Natural killer cell (primary cell): ENCODE data around the gene EPB41L5. TPM values are rescaled to one million over a fixed set of nuclear protein-coding genes. Genes with fewer than 3 reads are reported as not detected.

Experiments
- ATAC-seq, 3 donors: fragments of 150-1000 bp in 2 of 3; fragments of 200-7000 bp in 1 of 3; cut with Tn5 transposase; 1 replicate in 1 of 3; 2 replicates in 2 of 3; pipeline ENCODE4 v1.10.0; 2021; ENCODE audit warnings: mild to moderate bottlenecking in 2 of 3, moderate library complexity in 2 of 3
- DNase-seq, 2 donors: peaks; one replicate each; pipeline versions ENCODE4 v3.0.0 to v3.0.0-alpha.2; 2013 to 2021; ENCODE audit warnings: mixed read lengths in 1 of 2
- H3K27ac ChIP-seq: one replicate; pipeline ENCODE4 v1.5.1; 2013; ENCODE audit warnings: mild to moderate bottlenecking, low read length
- H3K27me3 ChIP-seq: one replicate; pipeline ENCODE4 v1.6.1; 2013; ENCODE audit warnings: low read length; ENCODE audit not compliant: control insufficient read depth, insufficient read depth
- H3K36me3 ChIP-seq: one replicate; pipeline ENCODE4 v1.6.1; 2013; ENCODE audit warnings: low read length; ENCODE audit not compliant: control insufficient read depth, insufficient read depth
- H3K4me1 ChIP-seq: one replicate; pipeline ENCODE4 v1.6.1; 2013; ENCODE audit warnings: low read length; ENCODE audit not compliant: control insufficient read depth, insufficient read depth
- H3K4me3 ChIP-seq: one replicate; pipeline ENCODE4 v1.5.1; 2013; ENCODE audit warnings: low read length
- H3K9me3 ChIP-seq: one replicate; pipeline ENCODE4 v1.6.1; 2013; ENCODE audit warnings: low read length; ENCODE audit not compliant: control insufficient read depth, insufficient read depth
- H3K27ac Mint-ChIP-seq, 2 donors: one replicate each; pipeline ENCODE4 v1.8.0; 2022; ENCODE audit warnings: mild to moderate bottlenecking in 2 of 2, mixed read lengths in 2 of 2, moderate library complexity in 1 of 2
- H3K27me3 Mint-ChIP-seq, 2 donors: one replicate each; pipeline ENCODE4 v1.8.0; 2022; ENCODE audit warnings: low read depth in 2 of 2, mixed read lengths in 2 of 2
- H3K36me3 Mint-ChIP-seq: one replicate; pipeline ENCODE4 v1.8.0; 2022; ENCODE audit warnings: mixed read lengths
- H3K4me1 Mint-ChIP-seq, 2 donors: one replicate each; pipeline ENCODE4 v1.8.0; 2022; ENCODE audit warnings: mixed read lengths in 2 of 2
- H3K4me3 Mint-ChIP-seq: one replicate; pipeline ENCODE4 v1.8.0; 2022; ENCODE audit warnings: mild to moderate bottlenecking, moderate library complexity, mixed read lengths
- H3K9me3 Mint-ChIP-seq, 2 donors: one replicate each; pipeline ENCODE4 v1.8.0; 2022; ENCODE audit warnings: mixed read lengths in 2 of 2
- CTCF ChIP-seq: fragments of 200-600 bp; IDR thresholded peaks from one replicate; pipeline ENCODE4 v1.8.0; 2022; ENCODE audit warnings: antibody characterized with exemption
- WGBS: methylation state at CpG from one replicate; pipeline ENCODE4 v1.1.7; 2013; ENCODE audit warnings: missing lambda C conversion rate; ENCODE audit not compliant: insufficient coverage; 5-methylcytosine and 5-hydroxymethylcytosine counted together
- intact Hi-C: fragments of 100-400 bp; cut with micrococcal nuclease; formaldehyde crosslinking; loops from one replicate; pipeline ENCODE4 v1.14.2; 2022
- total RNA-seq, 4 donors: library from RNA; stranded (reverse); fragments of 120-200 nt in 1 of 4; gene quantifications; one replicate each; pipeline versions ENCODE4 v1.2.3 to v1.2.4, GENCODE V29; 2013 to 2022

The EPB41L5 gene
- total RNA-seq, 3 donors from 2014 or later (not counting 1 experiment from before 2014, with no cell fraction given) = 3.0 to 8.5 (median 3.6) TPM

DNA sequence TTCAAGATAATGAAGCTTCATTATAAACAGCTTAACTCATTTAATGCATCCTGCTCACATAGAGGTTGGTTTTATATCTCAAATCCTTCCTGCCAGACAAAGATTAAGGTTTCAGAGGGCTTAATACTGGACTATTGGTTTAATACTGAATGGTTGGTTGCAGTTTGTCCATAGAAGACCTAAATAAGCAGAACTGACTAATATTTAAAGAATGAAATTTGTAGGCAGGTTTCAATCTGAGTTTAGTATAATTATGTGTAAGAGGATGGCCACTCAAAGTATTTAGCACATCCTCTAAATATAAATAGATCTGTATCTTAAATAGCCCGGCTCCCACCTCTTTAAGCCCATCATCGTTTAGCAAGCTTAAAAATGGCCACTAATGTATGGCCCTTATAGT is 92.5 kb downstream of the EPB41L5 start:
- ATAC-seq = no peak

GRCh38 chr2:120108049-120108448 is 95.2 kb downstream of the EPB41L5 start:
- no peaks in the 10 kb centered on the region for H3K9me3 ChIP-seq
- intact Hi-C loops = loop anchor here (5.0 kb wide), 1 partner anchor 69 kb away; no protein-coding TSS in a partner anchor
- H3K4me1 ChIP-seq = no peaks in the 10 kb centered on the region
- H3K27ac ChIP-seq = no peak overlapping the region
- peaks cover 7 to 15% of the 10 kb centered on the region in 2 donors for H3K27me3 Mint-ChIP-seq
- no peaks in the 10 kb centered on the region for H3K27me3 ChIP-seq
- ATAC-seq (no peak), DNase-seq (no peak)
- H3K27ac Mint-ChIP-seq = no peak overlapping the region
- peaks cover 7% of the 10 kb centered on the region for H3K36me3 Mint-ChIP-seq
- no peak overlapping the region for H3K4me3 Mint-ChIP-seq
- peaks cover 0 to 5% of the 10 kb centered on the region in 2 donors for H3K9me3 Mint-ChIP-seq
- peaks cover 18 to 21% of the 10 kb centered on the region in 2 donors for H3K4me1 Mint-ChIP-seq
- no peak for TF ChIP-seq CTCF
- no peak overlapping the region for H3K4me3 ChIP-seq
- no peaks in the 10 kb centered on the region for H3K36me3 ChIP-seq

More for the DNA sequence above, 92.5 kb downstream of the EPB41L5 start:
- Mint-ChIP-seq H3K27me3 (peaks cover 0 to 10% of the 10 kb centered on the region in 2 donors), H3K36me3 (peaks cover 7% of the 10 kb centered on the region), H3K4me3 (no peak overlapping the region), H3K9me3 (peaks cover 0 to 5% of the 10 kb centered on the region in 2 donors), H3K4me1 (peaks cover 17 to 20% of the 10 kb centered on the region in 2 donors), H3K27ac (no peak overlapping the region)
- 87% methylated on average over 2 of the region's 2 CpGs for WGBS
- Histone ChIP-seq H3K9me3 (no peaks in the 10 kb centered on the region), H3K4me3 (no peak overlapping the region), H3K27me3 (no peaks in the 10 kb centered on the region), H3K36me3 (no peaks in the 10 kb centered on the region), H3K4me1 (no peaks in the 10 kb centered on the region), H3K27ac (no peak overlapping the region)
- no peak for DNase-seq
- intact Hi-C loops = loop anchor here (5.0 kb wide), 1 partner anchor 72 kb away; no protein-coding TSS in a partner anchor
- no peak for TF ChIP-seq CTCF

- H3K27me3 Mint-ChIP-seq = peaks cover 7 to 15% of the 10 kb centered on the region in 2 donors
- no peaks in the 10 kb centered on the region for H3K4me1 ChIP-seq
- intact Hi-C loops = loop anchor here (1.0 to 5.0 kb wide), 2 partner anchors 69 to 205 kb away; no protein-coding TSS in a partner anchor
- peak overlapping the region; percentile 6 to 21 for H3K27ac Mint-ChIP-seq
- no peak for ATAC-seq
- WGBS = 100% methylated on average over 1 of the region's 1 CpG
- no peak overlapping the region for H3K4me3 ChIP-seq
- peaks cover 18 to 21% of the 10 kb centered on the region in 2 donors for H3K4me1 Mint-ChIP-seq
- peak overlapping the region; percentile 49 for H3K4me3 Mint-ChIP-seq
- peaks cover 7% of the 10 kb centered on the region for H3K36me3 Mint-ChIP-seq
- no peak for TF ChIP-seq CTCF
- no peaks in the 10 kb centered on the region for H3K9me3 ChIP-seq
- H3K27me3 ChIP-seq = no peaks in the 10 kb centered on the region
- no peak for DNase-seq
- no peaks in the 10 kb centered on the region for H3K36me3 ChIP-seq
- peaks cover 0 to 5% of the 10 kb centered on the region in 2 donors for H3K9me3 Mint-ChIP-seq
- H3K27ac ChIP-seq = no peak overlapping the region
These were observed 95.9 kb downstream of the EPB41L5 start for GRCh38 chr2:120108749-120109148.
